Activated CD4-positive, alpha-beta T cell treated with anti-CD3 and anti-CD28 coated beads for 48 hours (primary cell): ENCODE measurements around the gene PSME2.

Source experiments
- DNase-seq: peaks from one replicate; pipeline ENCODE4 v3.0.0-alpha.2; 2020

Gene PSME2

DNA sequence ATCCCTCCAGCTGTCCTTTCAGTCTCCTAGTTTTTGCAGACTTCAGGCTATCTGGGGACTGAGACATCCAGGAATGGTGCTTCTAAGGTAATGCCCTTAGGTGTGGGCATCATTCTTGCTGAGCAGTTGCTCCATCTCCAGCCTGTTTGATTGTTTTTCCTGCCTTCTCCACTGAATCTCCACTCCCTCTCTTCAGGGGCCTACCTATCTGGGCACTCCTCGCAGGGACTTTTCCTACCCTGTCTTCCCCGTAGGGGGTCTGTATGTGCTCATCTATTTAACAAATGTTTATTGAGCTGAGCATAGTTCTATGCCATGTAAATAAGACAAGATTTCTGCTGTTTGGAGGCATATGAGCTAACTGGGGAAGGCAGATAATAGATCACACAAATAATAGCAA, 13.4 kb downstream of the PSME2 start:
- DNase-seq, result no peak

DNA sequence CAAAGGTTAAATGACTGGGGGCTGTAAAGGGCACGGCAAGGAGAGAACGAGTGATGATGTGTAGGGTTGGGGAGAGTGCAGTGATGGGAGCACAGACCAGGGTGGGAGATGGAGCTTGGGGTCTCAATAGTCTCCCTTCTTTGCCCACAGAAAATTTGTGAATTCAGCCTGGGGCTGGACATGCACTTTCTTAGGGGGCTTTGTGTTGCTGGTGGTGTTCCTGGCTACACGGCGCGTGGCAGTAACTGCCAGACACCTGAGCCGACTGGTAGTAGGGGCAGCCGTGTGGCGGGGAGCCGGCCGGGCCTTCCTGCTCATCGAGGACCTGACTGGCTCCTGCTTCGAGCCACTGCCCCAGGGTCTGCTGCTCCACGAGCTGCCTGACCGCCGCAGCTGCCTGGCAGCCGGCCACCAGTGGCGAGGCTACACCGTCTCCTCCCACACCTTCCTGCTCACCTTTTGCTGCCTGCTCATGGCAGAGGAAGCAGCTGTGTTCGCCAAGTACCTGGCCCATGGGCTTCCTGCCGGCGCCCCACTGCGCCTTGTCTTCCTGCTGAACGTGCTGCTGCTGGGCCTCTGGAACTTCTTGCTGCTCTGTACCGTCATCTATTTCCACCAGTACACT, 14.2 kb downstream of the PSME2 start:
- peak; percentile 34 for DNase-seq

DNA sequence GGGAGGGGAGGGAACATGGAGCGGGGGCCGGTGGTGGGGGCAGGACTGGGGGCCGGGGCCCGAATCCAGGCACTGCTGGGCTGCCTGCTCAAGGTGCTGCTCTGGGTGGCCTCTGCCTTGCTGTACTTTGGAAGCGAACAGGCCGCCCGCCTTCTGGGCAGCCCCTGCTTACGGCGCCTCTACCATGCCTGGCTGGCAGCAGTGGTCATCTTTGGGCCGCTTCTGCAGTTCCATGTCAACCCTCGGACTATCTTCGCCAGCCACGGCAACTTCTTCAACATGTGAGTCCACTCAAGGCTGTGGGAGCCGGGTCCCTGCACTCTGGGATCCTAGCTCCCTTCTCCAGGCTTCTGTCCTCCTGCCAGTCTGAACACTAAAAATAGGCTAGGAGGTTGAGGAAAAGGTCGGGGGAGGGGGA, 14.9 kb downstream of the PSME2 start:
- no peak for DNase-seq

DNA sequence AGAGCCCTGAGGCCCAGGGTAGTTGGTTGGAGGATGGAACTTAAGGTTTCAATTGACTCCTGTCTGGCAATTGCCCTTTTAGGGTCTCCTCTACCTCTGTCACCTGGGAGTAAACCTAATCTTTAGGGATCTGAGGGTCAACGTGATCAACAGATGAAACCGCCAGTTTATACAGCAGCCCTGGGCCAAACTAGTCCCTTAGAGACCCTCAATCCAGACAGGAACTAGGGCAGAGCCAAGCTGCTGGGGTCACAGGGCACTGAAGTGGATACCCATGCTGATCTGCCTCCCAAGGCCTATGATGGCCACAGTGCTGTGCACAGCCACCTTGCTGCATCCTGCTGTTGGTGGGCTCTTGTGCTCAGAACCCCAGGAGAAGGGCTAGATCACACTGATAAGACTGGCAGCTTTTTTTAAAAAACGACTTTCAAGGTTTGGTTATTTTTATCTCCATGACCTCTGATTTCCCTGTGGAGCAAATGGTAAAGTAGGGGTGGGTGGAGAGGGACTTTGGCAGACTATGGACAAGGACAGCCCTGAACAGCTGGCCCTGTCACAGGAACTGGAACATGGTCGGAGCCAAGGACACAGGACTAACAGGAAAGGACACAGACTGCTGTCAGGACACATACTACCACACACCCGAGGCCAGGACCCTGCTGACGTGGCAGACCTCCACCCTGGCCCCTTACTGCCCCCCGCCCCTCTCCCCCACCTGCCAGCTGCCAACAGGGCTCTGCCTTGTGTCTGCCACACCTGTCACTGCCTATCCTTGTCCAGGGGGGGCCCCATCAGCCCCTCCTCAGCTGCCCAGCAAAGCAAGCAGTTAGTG, 15.5 kb downstream of the PSME2 start:
- DNase-seq, result no peak

DNA sequence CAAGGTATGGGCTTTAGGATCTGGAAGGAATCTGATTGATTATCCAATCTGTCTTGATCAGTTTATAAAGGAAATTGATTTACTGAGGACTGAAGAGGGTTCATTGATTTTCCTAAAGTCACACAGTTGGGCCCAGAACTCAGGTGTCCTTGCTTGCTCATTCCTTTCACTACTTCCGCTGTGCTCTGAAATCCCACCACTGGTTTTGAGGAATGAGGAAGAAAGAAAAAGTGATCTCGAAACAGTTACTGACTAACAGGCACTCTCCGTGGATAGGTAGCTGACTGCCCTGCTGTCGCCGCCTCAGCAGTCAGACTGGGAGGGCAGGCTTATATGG, 16.1 kb downstream of the PSME2 start, which contains the start of gene FITM1:
Gene FITM1, plus strand, starts transcription at position 280 of the 337 bp plus-strand sequence. CDS start 905 bp downstream, outside the sequence.
- no peak for DNase-seq

DNA sequence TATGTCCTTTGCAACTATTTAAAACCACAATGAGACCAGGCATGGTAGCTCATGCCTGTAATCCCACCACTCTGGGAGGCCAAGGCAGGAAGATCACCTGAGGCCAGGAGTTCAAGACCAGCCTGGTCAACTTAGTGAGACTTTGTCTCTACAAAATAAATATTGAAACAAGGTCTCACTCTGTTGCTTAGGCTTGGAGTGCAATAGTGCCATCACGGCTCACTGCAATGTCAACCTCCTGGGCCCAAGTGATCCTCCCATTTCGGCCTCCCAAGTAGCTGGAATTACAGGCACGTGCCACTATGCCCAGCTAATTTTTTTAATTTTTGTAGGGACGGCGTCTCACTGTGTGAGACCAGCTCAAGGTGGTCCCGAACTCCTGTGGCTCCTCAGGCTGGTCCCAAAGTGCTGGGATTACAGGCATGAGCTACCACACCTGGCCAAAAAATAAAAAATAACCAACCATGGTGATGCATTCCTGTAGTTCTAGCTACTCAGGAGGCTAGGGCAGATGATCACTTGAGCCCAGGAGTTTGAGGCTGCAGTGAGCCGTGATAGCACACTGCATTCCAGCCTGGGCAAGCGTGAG, 16.9 kb downstream of the PSME2 start:
- no peak for DNase-seq

DNA sequence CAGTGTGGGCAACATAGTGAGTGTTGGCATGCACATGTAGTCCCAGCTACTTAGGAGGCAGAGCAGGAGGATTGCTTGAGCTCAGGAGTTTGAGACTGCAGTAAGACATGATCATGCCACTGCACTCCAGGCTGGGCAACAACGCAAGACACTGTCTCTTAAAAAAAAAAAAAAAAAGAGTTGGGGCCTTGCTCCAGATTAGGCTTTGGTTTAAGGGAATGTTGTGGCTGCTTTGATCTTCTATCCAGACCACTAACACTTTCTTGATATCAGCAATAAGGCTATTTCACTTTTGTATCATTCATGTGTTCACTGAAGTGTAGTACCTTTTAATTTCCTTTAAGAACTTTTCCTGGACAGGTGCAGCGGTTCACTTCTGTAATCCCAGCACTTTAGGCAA, 18.7 kb downstream of the PSME2 start:
- DNase-seq, result no peak

DNA sequence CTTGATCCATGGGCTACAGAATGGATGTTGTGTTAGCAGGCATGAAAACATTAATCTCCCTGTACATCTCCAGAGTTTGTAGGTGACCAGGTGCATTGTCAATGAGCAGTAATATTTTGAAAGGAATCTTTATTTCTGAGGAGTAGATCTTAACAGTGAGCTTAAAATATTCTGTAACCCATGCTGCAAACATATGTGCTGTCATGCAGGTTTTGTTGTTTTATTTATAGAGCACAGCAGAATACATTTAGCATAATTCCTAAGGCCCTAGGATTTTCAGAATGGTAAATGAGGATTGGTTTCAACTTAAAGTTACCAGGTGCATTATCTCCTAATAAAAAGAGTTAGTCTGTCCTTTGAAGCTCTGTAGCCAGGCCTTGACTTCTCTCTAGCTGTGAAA, 19.5 kb downstream of the PSME2 start:
- no peak for DNase-seq

DNA sequence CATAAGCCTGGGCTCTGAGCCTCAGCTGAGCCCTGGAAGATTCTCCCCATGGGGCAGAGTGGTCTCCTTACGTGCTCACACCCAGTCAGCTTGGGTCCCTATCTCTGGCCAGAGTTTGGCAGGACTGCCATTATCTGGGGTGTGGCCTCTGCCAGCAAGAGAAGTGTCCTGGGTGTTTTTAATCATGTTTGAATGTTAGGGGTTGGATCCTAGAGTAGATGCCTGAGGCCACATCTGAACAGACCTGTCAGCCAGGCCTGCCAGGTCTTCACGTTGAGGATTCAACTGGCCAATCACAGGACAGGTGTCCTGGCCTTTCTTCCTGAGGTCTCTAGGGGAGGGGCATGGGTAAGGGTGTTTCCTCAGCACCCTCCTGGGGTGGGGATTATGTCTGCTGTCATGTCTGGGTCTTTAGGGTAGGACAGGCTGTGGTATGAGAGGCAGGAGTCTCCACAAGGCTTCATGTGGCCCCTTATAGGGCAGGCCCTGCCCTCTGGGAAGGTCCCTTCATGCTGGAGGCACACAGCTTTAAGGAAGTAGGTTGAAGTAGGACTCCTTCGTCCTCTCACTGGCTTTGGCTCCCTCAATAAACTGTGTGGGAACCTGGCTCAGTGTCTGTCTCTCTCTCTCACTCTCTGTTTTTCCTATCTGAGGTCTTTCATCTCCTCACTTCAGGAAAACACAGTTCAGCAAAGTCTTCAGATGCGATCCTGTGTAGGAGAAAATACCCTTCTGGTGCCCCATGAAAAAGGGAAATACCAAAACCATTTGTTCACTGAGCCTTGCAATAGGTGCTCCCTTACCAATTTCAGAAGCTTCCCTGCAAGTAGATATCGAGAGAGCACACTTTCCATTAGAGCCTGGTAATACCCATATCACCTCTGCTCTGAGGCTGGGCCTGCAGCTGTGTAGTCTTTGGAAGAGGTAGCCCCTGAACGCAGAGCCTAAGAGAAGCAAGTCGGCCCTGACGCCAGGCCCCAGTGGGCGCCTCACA, 22.7 kb downstream of the PSME2 start:
- no peak for DNase-seq

DNA sequence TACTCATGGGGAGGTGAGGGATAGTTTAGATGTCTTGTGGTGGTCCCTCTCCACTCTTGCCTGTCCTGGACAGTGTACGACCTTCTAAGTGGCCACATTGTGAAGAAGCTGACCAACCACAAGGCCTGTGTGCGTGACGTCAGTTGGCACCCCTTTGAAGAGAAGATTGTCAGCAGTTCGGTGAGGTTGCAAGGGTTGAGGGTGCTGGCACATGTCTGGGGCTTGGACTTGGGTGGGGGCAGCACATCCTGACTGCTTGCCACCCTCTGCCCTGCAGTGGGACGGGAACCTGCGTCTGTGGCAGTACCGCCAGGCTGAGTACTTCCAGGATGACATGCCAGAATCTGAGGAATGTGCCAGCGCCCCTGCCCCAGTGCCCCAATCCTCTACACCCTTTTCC, 23.5 kb downstream of the PSME2 start:
- no peak for DNase-seq

DNA sequence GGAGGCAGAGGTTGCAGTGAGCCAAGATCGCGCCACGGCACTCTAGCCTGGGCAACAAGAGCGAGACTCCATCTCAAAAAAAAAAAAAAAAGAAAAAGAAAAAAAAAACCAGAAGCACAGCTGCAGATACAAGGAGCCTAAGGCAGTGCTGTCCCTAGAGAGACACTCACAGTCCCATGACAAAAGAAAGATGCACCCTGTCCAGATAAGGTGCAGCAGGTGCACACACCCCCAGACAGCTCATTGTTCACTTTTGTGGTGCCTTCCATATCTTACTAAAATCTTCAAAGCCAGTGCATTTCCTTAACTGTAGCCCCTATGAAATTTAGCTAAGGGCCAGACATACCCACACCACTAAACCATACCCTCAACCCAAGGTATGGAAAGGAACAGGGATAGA, 24.0 kb downstream of the PSME2 start:
- no peak for DNase-seq

DNA sequence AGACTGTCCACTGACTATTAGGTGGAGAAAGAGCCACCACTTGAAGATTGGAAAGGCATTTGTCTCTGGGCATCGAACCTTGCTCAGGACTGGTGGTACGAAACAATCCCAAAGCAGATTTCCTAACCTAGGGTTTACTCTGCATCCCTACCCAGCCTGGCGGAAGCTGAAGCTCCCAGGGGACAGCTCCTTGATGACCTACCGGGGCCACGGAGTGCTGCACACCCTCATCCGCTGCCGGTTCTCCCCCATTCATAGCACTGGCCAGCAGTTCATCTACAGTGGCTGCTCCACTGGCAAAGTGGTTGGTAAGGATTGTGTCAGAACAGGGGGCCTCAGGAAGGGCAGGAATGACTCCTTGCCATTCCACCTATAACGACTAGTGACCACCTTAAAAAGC, 25.2 kb downstream of the PSME2 start:
- no peak for DNase-seq

DNA sequence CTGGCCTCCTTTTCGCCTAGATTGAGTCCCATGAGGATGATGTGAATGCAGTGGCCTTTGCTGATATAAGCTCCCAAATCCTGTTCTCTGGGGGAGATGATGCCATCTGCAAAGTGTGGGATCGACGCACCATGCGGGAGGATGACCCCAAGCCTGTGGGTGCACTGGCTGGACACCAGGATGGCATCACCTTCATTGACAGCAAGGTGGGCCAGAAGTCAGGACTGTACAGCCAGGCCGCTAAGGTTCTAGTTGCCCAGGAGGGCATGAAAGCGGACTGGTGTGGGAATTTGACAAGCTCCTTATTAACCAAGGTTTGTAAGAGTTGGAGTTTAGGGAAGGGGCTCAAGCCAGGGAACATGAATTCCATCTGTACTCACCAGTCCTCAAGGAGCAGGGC, 26.7 kb downstream of the PSME2 start:
- DNase-seq, result no peak

DNA sequence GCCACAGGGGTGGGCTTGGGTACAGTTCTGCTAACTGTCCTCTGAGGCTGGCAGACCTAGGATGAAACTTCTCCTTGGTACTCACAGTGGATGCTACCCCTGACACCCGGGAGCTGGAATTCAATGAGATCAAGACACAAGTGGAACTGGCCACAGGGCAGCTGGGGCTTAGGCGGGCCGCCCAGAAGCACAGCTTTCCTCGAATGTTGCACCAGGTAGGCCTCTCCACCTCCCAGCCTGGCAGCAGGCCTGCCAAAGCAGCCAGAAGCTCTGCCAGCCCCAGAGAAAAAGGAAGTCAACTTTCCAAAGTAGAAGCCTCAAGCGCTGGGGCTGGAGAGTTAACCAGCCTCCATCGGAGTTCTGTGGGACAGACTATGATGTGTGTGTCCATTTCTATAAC, 29.2 kb downstream of the PSME2 start:
- DNase-seq, result no peak

DNA sequence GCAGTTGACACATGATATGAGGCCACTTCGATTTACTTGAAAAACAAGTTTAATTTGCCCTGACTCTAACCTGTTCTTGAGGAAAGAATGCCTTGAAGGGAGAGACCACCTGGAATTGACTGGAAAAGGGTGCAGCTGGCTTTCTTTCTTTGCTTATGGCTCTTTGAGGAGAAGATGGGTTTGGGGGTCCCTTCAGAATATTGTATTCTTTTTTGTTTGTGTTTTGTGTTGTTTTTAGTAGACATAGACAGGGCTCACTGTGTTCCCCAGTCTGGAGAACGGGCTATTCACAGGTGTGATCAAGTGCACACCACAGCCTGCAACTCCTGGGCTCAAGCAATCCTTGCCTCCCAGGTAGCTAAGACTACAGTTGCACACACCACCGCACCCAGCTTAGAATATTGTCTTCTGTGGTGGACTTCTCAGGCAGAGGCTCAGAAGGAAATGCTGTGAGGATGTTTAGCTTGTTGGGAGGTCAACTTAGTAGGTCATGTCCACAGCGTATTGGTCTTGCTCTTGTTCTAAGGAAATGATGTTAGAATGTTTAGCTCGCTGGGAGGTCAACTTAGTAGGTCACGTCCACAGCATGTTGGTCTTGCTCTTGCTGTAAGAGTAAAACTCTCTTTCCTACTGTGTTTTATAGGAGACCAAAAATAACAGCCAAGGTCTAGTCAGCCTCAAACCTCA, 30.1 kb downstream of the PSME2 start:
- DNase-seq, result no peak

DNA sequence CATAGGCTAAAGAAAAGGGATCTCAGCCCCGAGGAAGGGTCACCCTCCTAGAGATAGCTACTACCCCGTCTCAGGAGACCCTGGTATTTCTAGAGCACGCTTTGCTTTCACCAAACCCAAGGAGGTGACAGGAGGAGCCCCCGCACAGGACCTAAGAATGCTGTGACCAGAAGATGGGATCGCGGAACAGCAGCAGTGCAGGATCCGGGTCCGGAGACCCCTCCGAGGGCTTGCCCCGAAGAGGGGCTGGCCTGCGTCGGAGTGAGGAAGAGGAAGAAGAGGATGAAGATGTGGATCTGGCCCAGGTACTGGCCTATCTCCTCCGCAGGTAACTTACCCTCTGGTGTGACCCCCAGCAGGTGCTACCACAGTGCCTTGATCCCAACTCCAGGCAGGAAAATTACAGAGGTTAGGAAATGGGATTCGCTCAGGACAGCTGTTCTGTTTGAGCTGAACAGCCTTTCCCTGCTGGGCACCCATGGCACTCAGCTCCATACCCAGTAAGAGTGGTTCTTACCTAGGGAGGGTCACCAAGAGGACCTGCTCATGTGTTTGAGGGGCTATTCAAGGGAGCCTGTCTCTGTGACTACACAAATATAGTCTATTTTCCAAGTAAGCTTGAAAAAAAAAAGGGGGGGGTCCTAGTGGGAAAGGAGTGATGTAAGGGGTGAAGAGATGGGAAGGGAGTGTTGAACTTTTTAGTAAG, 30.8 kb downstream of the PSME2 start:
- no peak for DNase-seq

DNA sequence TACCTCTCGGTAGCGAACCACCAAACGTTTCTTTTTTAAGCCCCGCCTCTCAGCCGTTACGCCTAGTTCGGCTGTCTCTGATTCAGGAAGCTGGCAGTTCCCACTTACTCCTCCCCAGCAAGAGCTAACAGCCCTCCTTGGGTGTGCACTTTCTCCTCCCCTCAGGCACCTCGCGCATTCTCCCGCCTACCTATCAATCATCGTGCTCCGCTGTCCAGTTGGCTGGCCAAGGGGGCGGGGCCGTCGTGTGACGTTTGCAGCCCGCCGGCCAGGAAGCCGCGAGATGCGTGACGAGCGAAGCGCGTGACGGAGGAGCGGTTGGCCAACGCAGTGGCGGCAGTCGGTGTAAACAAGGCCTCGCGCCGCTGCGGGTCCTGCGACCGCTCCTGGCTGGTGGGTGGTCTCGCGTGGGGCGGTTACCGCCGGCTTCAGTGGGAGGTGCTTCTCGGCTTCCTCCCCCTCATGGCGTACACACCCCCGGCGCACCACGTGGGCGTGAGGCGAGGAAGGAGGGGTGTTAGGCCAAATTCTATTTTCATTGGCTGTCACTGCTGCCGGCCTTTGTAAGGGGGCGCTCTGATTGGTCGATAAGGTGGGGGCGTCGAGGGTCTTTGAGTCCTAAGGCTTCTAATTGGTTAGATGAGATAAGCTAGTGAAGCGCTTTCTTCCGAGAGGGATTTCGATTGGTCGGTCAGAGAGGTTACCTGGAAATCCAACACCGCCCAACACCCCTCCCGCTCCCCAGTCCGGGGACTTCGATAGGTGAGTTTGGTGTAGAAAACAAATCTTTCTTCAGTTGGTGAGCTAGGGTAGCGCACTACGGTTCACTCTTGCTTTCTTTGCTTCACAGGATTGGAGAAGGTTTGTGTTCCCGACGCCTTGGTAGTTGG, 31.6 kb downstream of the PSME2 start, which contains the start of the genes DCAF11 and NRL:
Gene DCAF11, plus strand, starts transcription at position 246 of the 890 bp plus-strand sequence. CDS start 818 bp downstream, outside the sequence.
Gene NRL, minus strand, starts transcription at position 418 of the 890 bp plus-strand sequence. CDS start 32,101 bp downstream, outside the sequence.
- DNase-seq, result peak; percentile 99

DNA sequence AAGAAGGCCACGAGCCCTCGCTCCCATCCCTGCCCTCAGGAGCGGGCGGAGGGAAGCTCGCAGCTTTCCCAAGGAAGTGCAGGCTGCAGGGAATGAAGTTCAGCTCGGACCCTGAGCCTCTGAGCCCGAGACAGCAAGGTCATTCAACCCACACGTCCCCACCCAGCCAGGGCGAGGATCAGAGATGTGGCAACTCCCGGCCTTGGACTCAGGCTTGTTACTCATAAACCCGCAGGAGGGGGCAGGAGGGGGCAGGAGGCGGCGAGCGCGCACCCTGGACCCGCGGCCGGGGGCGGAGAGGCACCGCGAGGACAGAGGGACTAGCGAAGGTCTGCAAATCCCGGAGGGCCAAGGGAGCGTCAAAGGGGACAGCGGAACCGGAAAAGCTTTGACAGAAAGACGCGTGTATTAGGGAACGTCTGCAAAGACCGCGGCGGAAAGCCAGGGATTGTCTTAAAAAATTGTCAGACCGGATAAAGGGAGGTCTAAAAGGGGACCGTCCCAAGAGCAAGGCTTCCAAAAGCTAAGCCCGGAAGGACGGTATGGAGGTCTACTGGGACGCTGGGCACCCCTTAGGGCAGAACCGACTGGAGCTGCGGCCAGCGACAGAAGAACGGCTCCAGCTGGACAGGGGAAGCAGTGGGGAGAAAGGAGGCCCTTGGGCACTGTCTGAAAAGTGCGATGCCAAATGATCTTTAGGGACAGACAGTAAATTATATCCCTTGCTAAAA, 32.4 kb downstream of the PSME2 start:
- peak; percentile 89 for DNase-seq

DNA sequence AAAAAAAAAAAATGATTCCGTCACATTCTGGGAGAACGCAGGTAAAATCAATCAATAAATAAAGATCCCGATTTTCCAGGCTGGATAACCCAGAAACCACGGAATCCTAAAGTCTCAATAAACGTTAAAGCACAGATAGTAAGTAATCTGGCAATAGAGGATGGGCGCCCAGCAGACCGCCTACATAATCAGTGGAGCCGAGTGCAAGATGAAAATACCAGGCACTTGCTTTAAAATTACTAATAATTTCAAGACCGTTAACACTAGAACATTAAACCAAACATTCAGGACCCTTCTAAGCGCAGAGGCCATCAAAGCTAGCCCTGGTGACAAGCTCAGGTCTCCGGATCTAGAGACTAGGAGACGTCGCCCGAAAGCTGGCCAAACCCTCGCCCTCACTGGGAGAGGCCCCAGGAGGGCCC, 33.0 kb downstream of the PSME2 start:
- DNase-seq, result no peak

DNA sequence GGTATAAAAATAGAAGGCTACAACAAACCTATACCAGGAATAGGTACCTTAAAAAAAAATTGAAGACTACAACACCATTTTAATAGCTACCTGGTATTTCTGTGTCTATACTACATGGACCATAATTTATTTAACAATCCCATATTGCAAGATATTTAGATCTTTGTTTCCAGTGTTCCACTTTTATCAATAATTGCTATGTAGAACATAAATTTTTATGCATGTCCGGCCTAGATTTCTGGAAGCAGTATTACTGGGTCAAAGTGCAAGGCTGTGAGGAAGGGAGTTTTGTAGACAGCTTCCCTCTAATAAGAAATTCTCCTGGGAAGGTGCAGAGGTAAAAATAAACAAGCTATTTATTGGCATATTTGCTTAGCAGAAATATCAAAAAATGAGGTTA, 35.9 kb downstream of the PSME2 start:
- DNase-seq, result no peak
